RWPE1 (cell line): ENCODE measurements around the gene PLEKHM3.

ENCODE experiments used
- CTCF ChIA-PET: fragments of 350-600 bp; sonication (Branson Sonifier 250); formaldehyde crosslinking; extraction: SDS; loops from one replicate; lab custom pipeline; 2021; lab: Yijun Ruan, JAX
- POLR2A ChIA-PET: fragments of 400-600 bp; formaldehyde crosslinking; extraction: SDS; loops from one replicate; lab custom pipeline; 2020; ENCODE audit warnings: antibody characterized with exemption; ENCODE audit not compliant: low non-redundant PET; lab: Yijun Ruan, JAX
- DNase-seq: peaks from one replicate; pipeline ENCODE4 v3.0.0; 2012; ENCODE audit warnings: low spot score
- H3K27ac ChIP-seq: fragments of 450-650 bp; 2 replicates; pipeline ENCODE4 v1.5.1; 2017
- TF ChIP-seq, protein P1 (sequence below): fragments of 450-650 bp; conservative IDR thresholded peaks from 2 replicates; pipeline ENCODE4 v1.5.1; 2017; ENCODE audit warnings: low read depth, mild to moderate bottlenecking

PLEKHM3 gene

GRCh38 chr2:208039376-208040110 lies 14.2 kb upstream of the PLEKHM3 start:
- CTCF ChIA-PET = interaction anchor here (0.5 to 4.2 kb wide), 9 partner anchors 33 to 297 kb away, joined by 3 to 32 read pairs (median 3); no protein-coding TSS in a partner anchor
- no peak overlapping the region for H3K27ac ChIP-seq
- no peak for DNase-seq
- POLR2A ChIA-PET = no interaction called here
- TF ChIP-seq, protein P1, sequence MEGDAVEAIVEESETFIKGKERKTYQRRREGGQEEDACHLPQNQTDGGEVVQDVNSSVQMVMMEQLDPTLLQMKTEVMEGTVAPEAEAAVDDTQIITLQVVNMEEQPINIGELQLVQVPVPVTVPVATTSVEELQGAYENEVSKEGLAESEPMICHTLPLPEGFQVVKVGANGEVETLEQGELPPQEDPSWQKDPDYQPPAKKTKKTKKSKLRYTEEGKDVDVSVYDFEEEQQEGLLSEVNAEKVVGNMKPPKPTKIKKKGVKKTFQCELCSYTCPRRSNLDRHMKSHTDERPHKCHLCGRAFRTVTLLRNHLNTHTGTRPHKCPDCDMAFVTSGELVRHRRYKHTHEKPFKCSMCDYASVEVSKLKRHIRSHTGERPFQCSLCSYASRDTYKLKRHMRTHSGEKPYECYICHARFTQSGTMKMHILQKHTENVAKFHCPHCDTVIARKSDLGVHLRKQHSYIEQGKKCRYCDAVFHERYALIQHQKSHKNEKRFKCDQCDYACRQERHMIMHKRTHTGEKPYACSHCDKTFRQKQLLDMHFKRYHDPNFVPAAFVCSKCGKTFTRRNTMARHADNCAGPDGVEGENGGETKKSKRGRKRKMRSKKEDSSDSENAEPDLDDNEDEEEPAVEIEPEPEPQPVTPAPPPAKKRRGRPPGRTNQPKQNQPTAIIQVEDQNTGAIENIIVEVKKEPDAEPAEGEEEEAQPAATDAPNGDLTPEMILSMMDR = no peak

DNA sequence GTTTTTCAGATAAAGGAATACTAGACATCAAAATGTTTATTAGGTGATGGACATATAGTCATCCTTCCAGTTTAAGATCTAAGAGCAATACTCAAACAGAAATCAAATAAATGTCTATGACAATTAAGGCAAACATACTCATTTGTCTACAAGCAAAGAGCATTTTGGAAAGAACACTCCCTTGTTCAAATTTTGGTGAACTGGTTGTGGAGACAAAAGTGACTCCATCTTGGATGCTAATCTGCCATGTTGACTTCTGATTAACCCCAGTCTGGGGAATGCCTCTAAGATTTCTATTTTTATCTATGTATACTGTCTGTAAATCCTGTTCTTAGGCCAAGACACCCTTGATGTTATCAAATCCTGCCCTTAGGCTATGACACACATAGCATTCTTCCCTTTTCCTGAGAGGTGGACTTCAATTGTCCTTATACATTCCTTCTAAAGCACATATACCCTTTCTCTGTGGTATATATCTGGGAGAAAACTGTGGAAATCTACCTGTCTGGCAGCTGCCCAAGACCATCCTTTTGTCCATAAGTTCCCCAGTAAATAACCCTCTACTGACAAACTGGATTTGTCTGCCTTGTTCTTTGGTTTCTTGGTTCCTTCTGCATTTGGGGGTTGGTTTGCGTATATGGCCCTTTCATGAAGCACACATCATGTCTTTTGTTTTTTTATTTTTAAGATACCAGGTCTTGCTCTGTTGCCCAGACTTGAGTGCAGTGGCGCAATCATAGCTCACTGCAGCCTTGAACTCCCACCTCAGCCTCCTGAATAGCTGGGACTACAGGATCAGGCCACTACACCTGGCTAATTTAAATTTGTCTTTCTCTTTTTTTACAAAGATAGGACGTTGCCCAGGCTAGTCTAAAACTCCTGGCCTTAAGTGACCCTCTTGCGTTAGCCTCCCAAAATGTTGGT lies 12.5 kb upstream of the PLEKHM3 start:
- CTCF ChIA-PET = interaction anchor here (4.2 kb wide), 1 partner anchor 292 kb away, joined by 32 read pairs; no protein-coding TSS in a partner anchor
- DNase-seq = no peak
- no peak overlapping the region for H3K27ac ChIP-seq
- TF ChIP-seq, protein P1 = no peak
- POLR2A ChIA-PET = no interaction called here

DNA sequence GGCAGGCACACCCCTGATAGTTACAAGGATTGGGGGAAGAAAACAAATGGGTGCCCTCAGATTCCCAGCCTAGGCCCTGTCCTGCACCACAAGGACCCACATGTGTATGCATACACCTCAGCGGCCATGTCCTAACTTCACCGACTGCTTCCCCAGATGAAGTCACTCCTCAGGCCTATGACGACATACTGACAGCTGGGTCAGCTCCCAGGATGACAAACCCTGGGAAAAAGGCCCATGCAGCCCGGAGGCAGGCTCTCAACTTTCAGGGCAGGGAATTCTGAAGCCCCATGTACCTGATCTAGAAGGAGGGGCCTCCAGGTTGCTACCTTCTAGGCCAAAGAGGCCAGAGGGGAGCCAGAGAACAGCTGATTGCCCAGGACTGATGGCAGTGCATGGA lies 11.0 kb upstream of the PLEKHM3 start:
- no peak overlapping the region for H3K27ac ChIP-seq
- TF ChIP-seq, protein P1 = no peak
- no peak for DNase-seq
- POLR2A ChIA-PET = no interaction called here
- CTCF ChIA-PET = no interaction called here

DNA sequence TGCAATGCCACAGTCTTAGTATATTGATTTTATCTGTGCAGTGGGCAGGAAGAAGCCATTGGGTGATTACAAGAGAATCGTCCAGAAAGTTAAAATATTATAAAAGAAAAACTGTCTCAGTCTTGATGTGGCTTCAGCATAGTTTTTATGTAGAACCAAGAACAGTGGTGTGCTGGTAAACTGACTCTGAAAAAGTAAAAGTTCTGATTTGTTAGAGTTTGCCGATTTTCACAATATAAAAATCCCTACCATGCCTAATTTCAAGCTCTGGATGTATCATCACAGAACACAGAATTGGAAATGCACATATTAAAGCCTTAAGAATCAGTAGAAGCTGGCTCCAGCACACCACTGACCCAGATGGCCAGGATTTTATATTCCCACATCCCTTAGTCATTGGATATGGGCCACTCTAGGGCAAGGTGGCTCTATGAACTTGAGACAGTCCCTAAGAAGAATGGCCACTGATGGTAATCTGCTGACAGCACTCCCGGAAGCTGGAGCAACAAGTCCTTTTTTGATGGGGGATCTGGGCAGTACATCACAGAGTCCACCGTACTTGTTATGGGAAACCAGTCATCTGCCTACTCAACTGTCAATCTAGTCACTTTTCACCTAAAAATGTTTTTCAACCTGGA lies 9.3 kb upstream of the PLEKHM3 start:
- DNase-seq = no peak
- TF ChIP-seq, protein P1 = no peak
- H3K27ac ChIP-seq = no peak overlapping the region
- ChIA-PET POLR2A (no interaction called here), CTCF (interaction anchor here (0.5 to 1.1 kb wide), 11 partner anchors 10 to 504 kb away, joined by 3 to 7 read pairs (median 3); partner anchors contain the start of genes FZD5 and PLEKHM3)

DNA sequence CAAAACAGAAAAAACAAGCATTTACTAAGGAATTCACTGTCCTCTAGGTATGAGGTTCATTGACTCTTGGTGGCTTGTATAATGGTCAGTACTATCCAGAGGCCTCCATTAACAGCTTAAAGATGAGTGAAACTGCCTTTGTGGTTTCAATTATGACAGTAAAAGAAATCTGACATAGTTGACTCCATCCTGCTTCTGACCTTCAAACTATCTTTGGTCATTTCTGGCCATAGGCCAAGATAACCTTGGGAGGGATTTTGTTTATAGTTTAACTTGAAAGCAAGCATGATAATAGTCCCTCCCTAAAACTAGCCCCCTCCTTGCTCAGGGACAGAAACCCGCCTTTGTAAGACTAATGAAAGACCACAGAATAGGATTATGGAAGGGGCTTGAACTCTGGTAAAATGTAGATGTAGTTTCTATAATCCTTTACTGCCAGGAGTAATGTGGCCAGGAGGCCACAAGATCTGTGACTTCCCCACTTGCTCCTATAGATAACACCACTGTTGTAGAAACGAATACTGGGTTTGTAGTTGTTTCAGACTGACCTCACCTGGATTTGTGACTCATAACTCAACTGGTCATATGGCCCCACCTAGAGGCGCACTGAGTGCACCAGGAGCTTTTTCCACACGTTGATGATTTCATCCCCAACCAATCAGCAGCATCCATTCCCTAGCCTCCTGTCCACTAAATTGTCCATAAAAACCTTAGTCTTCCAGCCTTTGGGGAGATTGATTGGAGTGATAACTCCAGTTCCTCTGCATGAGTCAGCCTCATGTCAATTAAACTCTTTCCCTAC lies 8.6 kb upstream of the PLEKHM3 start:
- POLR2A ChIA-PET = no interaction called here
- H3K27ac ChIP-seq = no peak overlapping the region
- peak; percentile 77 for DNase-seq
- CTCF ChIA-PET = interaction anchor here (0.5 to 1.1 kb wide), 9 partner anchors 9 to 503 kb away, joined by 3 to 7 read pairs (median 3); partner anchors contain the start of genes FZD5 and PLEKHM3
- TF ChIP-seq, protein P1 = peak; percentile 58
